GM19043 (cell line): ENCODE results near the gene DNAAF8.

ENCODE experiments used
- ATAC-seq: cut with Tn5 transposase; IDR thresholded peaks from one replicate; pipeline ENCODE4 v1.9.1; 2021; ENCODE audit warnings: low read depth; ENCODE audit not compliant: unreplicated experiment

Gene DNAAF8

GRCh38 chr16:4748682-4749411, 14.5 kb downstream of the DNAAF8 start:
- no peak for ATAC-seq

- no peak for ATAC-seq
Observed at GRCh38 chr16:4749700-4750257, 15.4 kb downstream of the DNAAF8 start.

DNA sequence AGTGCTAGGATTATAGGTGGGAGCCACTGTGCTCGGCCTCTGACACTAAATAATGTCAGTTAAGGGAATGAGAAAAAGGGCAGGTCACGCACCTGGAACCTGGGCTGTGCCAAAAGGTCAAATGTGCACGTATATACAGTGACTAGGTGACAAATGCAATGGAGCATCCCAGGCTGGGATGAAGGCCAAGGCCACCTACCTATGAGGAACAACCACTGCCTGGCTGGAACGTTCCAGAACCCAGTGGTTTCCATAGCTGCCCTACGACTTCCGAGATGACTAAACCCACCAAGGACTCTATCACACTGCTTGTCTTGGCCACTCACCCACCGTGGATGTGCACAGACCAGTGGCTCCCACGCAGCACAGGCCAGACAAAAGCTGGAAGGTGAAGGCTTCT, 16.6 kb downstream of the DNAAF8 start:
- ATAC-seq, result no peak

DNA sequence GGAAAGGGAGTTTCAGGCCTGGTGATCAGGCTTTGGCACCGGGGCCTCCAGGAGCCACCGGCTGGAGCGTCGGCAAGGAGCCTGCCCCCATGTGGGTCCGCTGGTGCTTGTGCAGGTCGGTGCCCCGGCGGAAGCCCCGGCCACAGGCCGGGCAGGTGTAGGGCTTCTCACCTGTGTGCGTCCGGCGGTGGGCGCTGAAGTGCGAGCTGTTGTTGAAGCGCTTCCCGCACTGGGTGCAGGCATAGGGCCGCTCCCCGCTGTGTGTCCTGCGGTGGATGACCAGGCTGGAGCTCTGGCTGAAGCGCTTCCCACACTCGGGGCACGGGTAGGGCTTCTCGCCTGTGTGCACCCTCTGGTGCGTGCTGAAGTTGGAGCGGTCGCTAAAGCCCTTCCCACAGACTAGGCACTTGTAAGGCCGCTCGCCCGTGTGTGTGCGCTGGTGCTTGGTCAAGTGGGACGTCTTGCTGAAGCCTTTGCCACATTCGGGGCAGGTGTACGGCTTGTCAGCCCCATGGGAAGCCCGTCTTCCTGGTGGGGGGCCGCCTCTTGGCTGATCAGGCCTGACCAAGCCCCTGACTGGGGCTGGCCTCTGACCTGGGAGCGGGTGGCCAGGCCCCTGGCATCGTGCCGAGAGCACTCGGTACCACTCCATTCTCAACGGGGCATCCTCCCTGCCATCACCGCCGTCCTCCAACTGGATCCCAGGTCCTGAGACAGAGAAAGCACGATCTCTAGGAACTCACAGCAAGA, 18.2 kb downstream of the DNAAF8 start:
- no peak for ATAC-seq

DNA sequence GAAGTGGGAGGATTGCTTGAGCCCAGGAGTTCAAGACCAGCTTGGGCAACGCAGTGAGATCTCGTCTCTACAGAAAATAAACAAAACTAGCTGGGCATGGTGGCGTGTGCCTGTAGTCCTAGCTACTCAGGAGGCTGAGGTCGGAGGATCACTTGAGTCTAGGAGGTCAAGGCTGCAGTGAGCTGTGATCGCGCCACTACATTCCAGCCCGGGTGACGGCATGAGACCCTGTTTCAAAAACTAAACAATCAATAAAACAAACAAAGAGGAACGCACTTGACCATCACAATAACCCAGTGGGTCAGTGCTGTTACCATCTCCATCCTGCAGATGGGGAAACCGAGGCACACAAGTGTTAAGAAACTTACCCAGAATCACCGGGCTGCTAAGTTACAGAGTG, 18.9 kb downstream of the DNAAF8 start:
- no peak for ATAC-seq

DNA sequence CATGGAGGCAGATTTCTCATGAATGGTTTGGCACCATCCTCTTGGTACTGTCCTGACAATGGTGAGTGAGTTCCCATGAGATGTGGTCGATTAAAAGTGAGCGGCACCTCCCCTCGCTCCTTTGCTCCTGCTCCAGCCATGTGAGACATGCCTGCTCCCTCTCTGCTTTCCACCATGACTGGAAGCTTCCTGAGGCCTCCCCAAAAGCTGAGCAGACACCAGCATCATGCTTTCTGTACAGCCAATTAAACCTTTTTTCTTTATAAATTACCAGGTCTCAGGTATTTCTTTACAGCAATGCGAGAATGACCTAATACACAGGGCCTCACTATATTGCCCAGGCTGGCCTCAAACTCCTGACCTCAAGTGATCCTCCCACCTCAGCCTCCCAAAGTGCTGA, 20.5 kb downstream of the DNAAF8 start:
- ATAC-seq, result no peak

- ATAC-seq, result no peak
Observed at GRCh38 chr16:4755687-4756086, 21.4 kb downstream of the DNAAF8 start.

GRCh38 chr16:4760221-4760910, 26.0 kb downstream of the DNAAF8 start:
- no peak for ATAC-seq

GRCh38 chr16:4762205-4762604, 27.9 kb downstream of the DNAAF8 start:
- ATAC-seq, result no peak

DNA sequence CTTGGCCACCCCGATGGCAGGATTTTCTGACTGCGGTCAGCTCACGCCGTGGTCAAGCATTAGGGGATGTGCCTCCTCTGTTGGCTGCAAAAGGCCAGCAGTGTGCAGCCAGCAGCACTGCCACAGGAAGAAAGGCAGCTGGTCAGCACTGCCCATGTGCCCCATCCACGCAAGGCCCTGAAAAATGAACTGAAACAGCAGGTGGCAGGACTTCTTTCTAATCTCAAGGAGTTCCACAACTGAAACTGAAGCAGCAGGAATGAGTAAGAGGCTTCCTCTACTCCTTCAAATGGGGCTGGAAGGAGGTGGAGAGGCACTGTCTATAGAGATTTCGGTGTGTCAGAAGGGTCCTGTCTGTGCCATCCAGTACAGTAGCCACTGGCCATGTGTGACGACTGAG, 29.5 kb downstream of the DNAAF8 start:
- no peak for ATAC-seq

- ATAC-seq, result no peak
Observed at GRCh38 chr16:4765511-4766474, 31.5 kb downstream of the DNAAF8 start.

- peak; percentile 84 for ATAC-seq
Observed at GRCh38 chr16:4766875-4767628, 32.7 kb downstream of the DNAAF8 start, which contains the start of gene ZNF500. ZNF500 (minus strand) TSS chr16:4767162; CDS start chr16:4765978, 1,184 bp downstream.

DNA sequence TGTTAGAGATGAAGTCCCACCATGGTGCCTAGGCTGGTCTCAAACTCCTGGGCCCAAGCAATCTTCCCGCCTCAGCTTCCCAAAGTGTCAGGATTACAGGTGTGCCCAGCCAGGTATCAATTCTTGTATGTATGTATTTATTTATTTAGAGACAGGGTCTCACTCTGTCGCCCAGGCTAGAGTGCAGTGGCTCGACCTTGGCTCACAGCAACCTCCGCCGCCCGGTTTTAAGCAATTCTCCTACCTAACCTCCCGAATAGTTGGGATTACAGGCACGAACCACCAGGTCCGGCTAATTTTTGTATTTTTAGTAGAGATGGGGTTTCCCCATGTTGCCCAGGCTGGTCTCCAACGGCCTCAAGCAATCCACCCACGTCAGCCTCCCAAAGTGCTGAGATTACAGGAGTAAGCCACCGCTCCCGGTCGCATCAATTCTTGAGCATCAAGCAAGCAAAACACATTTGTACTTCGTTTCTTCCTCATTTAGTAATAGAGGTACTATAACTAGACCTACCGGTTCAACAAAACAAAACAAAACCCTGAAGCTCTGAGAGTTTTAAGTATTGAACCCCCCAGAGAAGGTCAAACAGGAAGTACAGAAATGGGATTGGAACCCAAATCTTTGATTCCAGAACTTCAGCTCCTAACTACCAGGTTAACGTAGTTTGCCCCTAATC, 33.7 kb downstream of the DNAAF8 start:
- ATAC-seq, result no peak

DNA sequence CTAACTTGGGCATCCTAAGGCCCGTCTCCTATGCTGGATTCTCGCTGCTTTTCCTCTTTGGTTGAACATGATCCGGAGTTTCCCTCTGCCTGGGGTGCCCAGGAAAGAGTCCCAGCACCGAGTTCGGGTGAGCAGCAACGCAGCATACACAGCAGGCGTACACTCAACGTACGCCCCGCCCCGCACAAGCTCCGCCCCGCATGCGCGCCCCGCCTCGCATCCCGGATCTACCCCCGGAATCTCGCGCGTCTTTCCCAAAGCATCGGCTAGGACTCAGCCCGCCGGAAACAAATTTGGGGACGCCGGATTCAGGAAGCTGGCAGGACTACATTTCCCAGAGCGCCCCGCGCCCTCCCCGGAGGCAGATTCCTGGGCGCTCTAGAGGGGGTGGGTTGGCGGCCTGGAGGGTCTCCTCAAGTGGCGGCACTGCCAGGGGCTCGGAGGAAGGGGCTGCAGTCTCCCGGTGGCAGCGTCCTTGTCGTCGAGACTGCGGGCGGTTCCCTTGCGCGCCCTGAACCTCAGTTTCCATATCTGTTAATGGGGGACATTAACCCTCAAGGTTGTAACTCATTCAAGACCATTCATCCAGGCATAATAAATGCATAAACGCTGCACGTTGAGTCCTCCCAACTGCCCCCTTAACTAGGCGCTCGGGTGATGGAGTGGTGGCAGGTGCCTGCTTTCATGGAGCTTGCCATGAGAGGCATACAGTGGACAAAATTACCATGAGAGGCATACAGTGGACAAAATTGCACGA, 34.4 kb downstream of the DNAAF8 start:
- ATAC-seq, result peak; percentile 59

DNA sequence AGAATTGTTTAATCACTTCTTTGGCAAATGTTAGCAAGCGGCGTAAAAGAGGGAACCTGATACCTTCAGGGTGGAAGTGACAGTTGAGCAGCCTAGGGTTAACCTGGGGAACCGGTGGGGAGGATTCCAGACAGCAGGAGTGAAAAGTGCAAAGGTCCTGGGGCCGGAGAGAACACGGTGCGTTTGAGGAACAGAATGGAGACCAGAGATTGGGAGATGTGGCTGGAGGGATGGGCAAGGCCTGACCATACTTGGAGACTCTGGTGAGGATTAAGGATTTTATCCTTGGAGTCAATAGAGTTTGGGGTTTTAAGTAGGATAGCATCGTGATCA, 34.9 kb downstream of the DNAAF8 start:
- no peak for ATAC-seq

DNA sequence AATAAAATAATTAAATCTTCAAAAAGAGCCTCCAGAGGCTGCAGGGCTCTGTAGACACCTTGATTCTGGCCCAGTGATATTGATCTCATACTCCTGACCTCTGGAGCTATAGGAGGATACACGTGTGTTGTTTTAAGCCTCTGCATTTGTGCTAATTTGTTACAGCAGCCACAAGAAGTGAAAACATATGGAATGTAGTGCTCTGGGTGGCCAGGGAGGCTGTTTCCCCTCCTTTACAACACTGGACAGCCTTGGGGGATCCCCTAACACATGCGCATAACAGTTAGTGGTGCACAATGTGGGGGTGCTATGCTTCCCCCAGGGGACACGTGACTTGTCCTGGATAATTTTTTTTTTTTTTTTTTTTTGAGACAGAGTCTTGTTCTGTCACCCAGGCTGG, 37.3 kb downstream of the DNAAF8 start:
- ATAC-seq, result no peak

DNA sequence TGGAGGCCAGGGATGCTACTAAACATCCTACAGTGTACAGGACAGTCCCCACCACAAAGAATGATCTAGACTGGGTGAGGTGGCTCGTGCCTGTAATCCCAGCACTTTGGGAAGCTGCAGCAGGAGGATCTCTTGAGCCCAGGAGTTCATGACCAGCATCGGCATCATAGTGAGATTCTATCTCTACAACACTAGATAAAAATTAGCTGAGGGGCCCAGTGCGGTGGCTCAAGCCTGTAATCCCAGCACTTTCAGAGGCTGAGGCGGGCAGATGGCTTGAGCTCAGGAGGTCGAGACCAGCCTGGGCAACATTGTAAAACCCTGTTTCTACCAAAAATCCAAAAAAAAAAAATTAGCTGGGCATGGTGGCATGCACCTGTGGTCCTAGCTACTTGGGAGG, 38.0 kb downstream of the DNAAF8 start:
- ATAC-seq, result no peak

- ATAC-seq, result no peak
Observed at GRCh38 chr16:4775005-4775404, 40.7 kb downstream of the DNAAF8 start.
